ENCODE results near the gene NR1H4. TPM values are rescaled to one million over a fixed set of nuclear protein-coding genes. Genes with fewer than 3 reads are reported as not detected.

The NR1H4 gene
- total and polyA plus RNA-seq, 2 experiments from 2014 or later = not detected

DNA sequence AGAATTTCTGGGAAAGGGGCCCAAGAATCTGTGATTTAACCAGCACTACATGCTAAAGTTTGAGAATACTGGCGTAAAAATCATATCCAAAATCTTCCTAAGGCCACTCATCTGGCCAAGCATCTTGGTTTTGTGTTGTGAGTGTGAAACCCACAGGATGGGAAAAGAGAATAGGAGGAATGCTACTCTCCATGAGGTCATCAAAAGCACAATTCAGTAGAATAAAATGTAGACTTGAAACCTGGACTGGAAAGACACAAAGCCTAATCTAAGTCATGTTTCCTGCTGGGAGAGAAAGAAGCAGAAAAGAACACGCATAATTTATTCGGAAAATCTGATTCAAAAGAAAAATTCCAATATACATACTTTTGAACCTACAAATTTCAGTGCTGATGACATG, 42.3 kb downstream of the NR1H4 start:
- no peak overlapping the region for H3K4me2 ChIP-seq
- no peaks in the 10 kb centered on the region for H3K27me3 ChIP-seq (ENCODE audit: insufficient read depth)
- no peaks in the 10 kb centered on the region for H3K36me3 ChIP-seq (ENCODE audit: insufficient read depth)
- no peaks in the 10 kb centered on the region for H3F3A ChIP-seq (replicated peaks; ENCODE audit: low read depth)
- no peaks in the 10 kb centered on the region for H4K20me1 ChIP-seq (replicated peaks; ENCODE audit: insufficient read depth)
- Mint-ChIP-seq H3K9me3 (no peaks in the 10 kb centered on the region), H3K27ac (no peak overlapping the region; the same call in 1 of the 2 replicates), H3K36me3 (ENCODE audit: low read depth) (no peaks in the 10 kb centered on the region), H3K4me1 (peaks cover 2% of the 10 kb centered on the region; the same call in 1 of the 3 replicates), H3K4me3 (no peak overlapping the region), H3K27me3 (ENCODE audit: insufficient read depth, low read depth, poor library complexity) (no peaks in the 10 kb centered on the region)
- ATAC-seq (no peak), DNase-seq (ENCODE audit: low spot score) (no peak)
- 0 out of 2 replicates have a peak, but pooled peaks cover 2% of the 10 kb centered on the region for H3K9me2 ChIP-seq (ENCODE audit: insufficient read depth)
- no peaks in the 10 kb centered on the region for H3K4me1 ChIP-seq (ENCODE audit: insufficient read depth)
- no peaks in the 10 kb centered on the region for H3K79me2 ChIP-seq (replicated peaks; ENCODE audit: insufficient read depth)
- H3K27ac ChIP-seq (ENCODE audit: low read depth) = no peak overlapping the region
- H3K4me3 ChIP-seq = no peak overlapping the region
- H2AFZ ChIP-seq = no peak overlapping the region
- no peak for TF ChIP-seq NANOG (IDR thresholded peaks at IDR 0.05; ENCODE audit: borderline replicate concordance)
- no peak for TF ChIP-seq ZNF462 (CRISPR knock-in tag; IDR thresholded peaks at IDR 0.05)
- no peak for TF ChIP-seq ZNF114 (CRISPR knock-in tag; IDR thresholded peaks at IDR 0.05)
- TF ChIP-seq EZH2 (IDR thresholded peaks at IDR 0.05; ENCODE audit: low read depth, unreplicated experiment) = no peak
- TF ChIP-seq JUNB (IDR thresholded peaks at IDR 0.05; ENCODE audit: unreplicated experiment) = no peak
- TF ChIP-seq, protein P1, sequence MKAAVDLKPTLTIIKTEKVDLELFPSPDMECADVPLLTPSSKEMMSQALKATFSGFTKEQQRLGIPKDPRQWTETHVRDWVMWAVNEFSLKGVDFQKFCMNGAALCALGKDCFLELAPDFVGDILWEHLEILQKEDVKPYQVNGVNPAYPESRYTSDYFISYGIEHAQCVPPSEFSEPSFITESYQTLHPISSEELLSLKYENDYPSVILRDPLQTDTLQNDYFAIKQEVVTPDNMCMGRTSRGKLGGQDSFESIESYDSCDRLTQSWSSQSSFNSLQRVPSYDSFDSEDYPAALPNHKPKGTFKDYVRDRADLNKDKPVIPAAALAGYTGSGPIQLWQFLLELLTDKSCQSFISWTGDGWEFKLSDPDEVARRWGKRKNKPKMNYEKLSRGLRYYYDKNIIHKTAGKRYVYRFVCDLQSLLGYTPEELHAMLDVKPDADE (IDR thresholded peaks at IDR 0.05) = no peak
- TF ChIP-seq STAT1 (IDR thresholded peaks at IDR 0.05; ENCODE audit: unreplicated experiment) = no peak
- no peak for TF ChIP-seq POLR2AphosphoS5 (IDR thresholded peaks at IDR 0.05; ENCODE audit: low read depth)
- no peak for TF ChIP-seq REST (IDR thresholded peaks at IDR 0.05; ENCODE audit: unreplicated experiment)
- TF ChIP-seq CREB1 (CRISPR knock-in tag; IDR thresholded peaks at IDR 0.05; ENCODE audit: low read depth) = no peak
- no peak for TF ChIP-seq CTCF (conservative IDR thresholded peaks at IDR 0.05; ENCODE audit: low read depth in 2 of 2)
- TF ChIP-seq ZNF331 (CRISPR knock-in tag; IDR thresholded peaks at IDR 0.05; ENCODE audit: low read depth) = no peak
- TF ChIP-seq EZH2phosphoT487 (IDR thresholded peaks at IDR 0.05; ENCODE audit: unreplicated experiment) = no peak
